Activated naive CD8-positive, alpha-beta T cell (primary cell): ENCODE results near the gene DCBLD1.

Experiments used
- H3K27ac Mint-ChIP-seq: one replicate; pipeline ENCODE4 v1.8.0; 2021; ENCODE audit warnings: mixed read lengths
- H3K27me3 Mint-ChIP-seq: one replicate; pipeline ENCODE4 v1.8.0; 2021; ENCODE audit warnings: mixed read lengths
- H3K36me3 Mint-ChIP-seq: one replicate; pipeline ENCODE4 v1.8.0; 2021; ENCODE audit warnings: mixed read lengths
- H3K4me1 Mint-ChIP-seq: one replicate; pipeline ENCODE4 v1.8.0; 2021; ENCODE audit warnings: low read depth, mixed read lengths
- H3K4me3 Mint-ChIP-seq: one replicate; pipeline ENCODE4 v1.8.0; 2021; ENCODE audit warnings: mild to moderate bottlenecking, mixed read lengths
- H3K9me3 Mint-ChIP-seq: one replicate; pipeline ENCODE4 v1.8.0; 2021; ENCODE audit warnings: low read depth, mixed read lengths

The DCBLD1 gene

GRCh38 chr6:117483645-117484016, 1.2 kb downstream of the DCBLD1 start:
- no peaks in the 10 kb centered on the region for H3K9me3 Mint-ChIP-seq
- no peaks in the 10 kb centered on the region for H3K36me3 Mint-ChIP-seq
- H3K4me1 Mint-ChIP-seq: peaks cover 18% of the 10 kb centered on the region
- peak overlapping the region; percentile 94 for H3K4me3 Mint-ChIP-seq
- peak overlapping the region; percentile 37 for H3K27ac Mint-ChIP-seq
- peaks cover 19% of the 10 kb centered on the region for H3K27me3 Mint-ChIP-seq

GRCh38 chr6:117484052-117484646, 1.7 kb downstream of the DCBLD1 start:
- Mint-ChIP-seq H3K36me3 (no peaks in the 10 kb centered on the region), H3K4me3 (peak overlapping the region; percentile 94), H3K27me3 (peaks cover 19% of the 10 kb centered on the region), H3K27ac (no peak overlapping the region), H3K4me1 (peaks cover 18% of the 10 kb centered on the region), H3K9me3 (no peaks in the 10 kb centered on the region)

GRCh38 chr6:117485433-117485832, 3.0 kb downstream of the DCBLD1 start:
- no peak overlapping the region for H3K27ac Mint-ChIP-seq
- no peaks in the 10 kb centered on the region for H3K9me3 Mint-ChIP-seq
- peaks cover 20% of the 10 kb centered on the region for H3K27me3 Mint-ChIP-seq
- no peak overlapping the region for H3K4me3 Mint-ChIP-seq
- H3K36me3 Mint-ChIP-seq: no peaks in the 10 kb centered on the region
- H3K4me1 Mint-ChIP-seq: peaks cover 18% of the 10 kb centered on the region

- H3K27ac Mint-ChIP-seq: no peak overlapping the region
- H3K36me3 Mint-ChIP-seq: no peaks in the 10 kb centered on the region
- H3K9me3 Mint-ChIP-seq: no peaks in the 10 kb centered on the region
- H3K4me1 Mint-ChIP-seq: peaks cover 5% of the 10 kb centered on the region
- H3K27me3 Mint-ChIP-seq: peaks cover 11% of the 10 kb centered on the region
- no peak overlapping the region for H3K4me3 Mint-ChIP-seq
Observed at GRCh38 chr6:117487821-117488220, 5.3 kb downstream of the DCBLD1 start.

- no peak overlapping the region for H3K4me3 Mint-ChIP-seq
- no peaks in the 10 kb centered on the region for H3K36me3 Mint-ChIP-seq
- no peaks in the 10 kb centered on the region for H3K4me1 Mint-ChIP-seq
- H3K27ac Mint-ChIP-seq: no peak overlapping the region
- H3K9me3 Mint-ChIP-seq: no peaks in the 10 kb centered on the region
- peaks cover 8% of the 10 kb centered on the region for H3K27me3 Mint-ChIP-seq
Observed at GRCh38 chr6:117489003-117489402, 6.5 kb downstream of the DCBLD1 start.

GRCh38 chr6:117491916-117492315, 9.4 kb downstream of the DCBLD1 start:
- no peaks in the 10 kb centered on the region for H3K36me3 Mint-ChIP-seq
- H3K4me1 Mint-ChIP-seq: peaks cover 2% of the 10 kb centered on the region
- H3K4me3 Mint-ChIP-seq: no peak overlapping the region
- H3K9me3 Mint-ChIP-seq: no peaks in the 10 kb centered on the region
- H3K27ac Mint-ChIP-seq: no peak overlapping the region
- peaks cover 2% of the 10 kb centered on the region for H3K27me3 Mint-ChIP-seq

GRCh38 chr6:117493470-117493869, 11.0 kb downstream of the DCBLD1 start:
- Mint-ChIP-seq H3K9me3 (no peaks in the 10 kb centered on the region), H3K4me1 (peaks cover 6% of the 10 kb centered on the region), H3K4me3 (no peak overlapping the region), H3K27me3 (peaks cover 2% of the 10 kb centered on the region), H3K27ac (no peak overlapping the region), H3K36me3 (no peaks in the 10 kb centered on the region)

GRCh38 chr6:117494283-117494682, 11.8 kb downstream of the DCBLD1 start:
- Mint-ChIP-seq H3K36me3 (no peaks in the 10 kb centered on the region), H3K4me3 (no peak overlapping the region)

GRCh38 chr6:117494694-117495318, 12.3 kb downstream of the DCBLD1 start:
- Mint-ChIP-seq H3K4me1 (peaks cover 6% of the 10 kb centered on the region), H3K27ac (no peak overlapping the region), H3K9me3 (no peaks in the 10 kb centered on the region), H3K4me3 (no peak overlapping the region), H3K27me3 (peaks cover 1% of the 10 kb centered on the region), H3K36me3 (no peaks in the 10 kb centered on the region)

More at GRCh38 chr6:117494283-117494682, 11.8 kb downstream of the DCBLD1 start:
- peaks cover 6% of the 10 kb centered on the region for H3K4me1 Mint-ChIP-seq
- H3K9me3 Mint-ChIP-seq: no peaks in the 10 kb centered on the region
- H3K27me3 Mint-ChIP-seq: peaks cover 1% of the 10 kb centered on the region
- no peak overlapping the region for H3K27ac Mint-ChIP-seq

GRCh38 chr6:117495425-117495824, 13.0 kb downstream of the DCBLD1 start:
- H3K36me3 Mint-ChIP-seq: no peaks in the 10 kb centered on the region
- H3K4me1 Mint-ChIP-seq: peaks cover 6% of the 10 kb centered on the region
- peaks cover 1% of the 10 kb centered on the region for H3K27me3 Mint-ChIP-seq
- no peak overlapping the region for H3K27ac Mint-ChIP-seq
- no peaks in the 10 kb centered on the region for H3K9me3 Mint-ChIP-seq
- no peak overlapping the region for H3K4me3 Mint-ChIP-seq

GRCh38 chr6:117495869-117496268, 13.4 kb downstream of the DCBLD1 start:
- no peaks in the 10 kb centered on the region for H3K36me3 Mint-ChIP-seq
- peaks cover 6% of the 10 kb centered on the region for H3K4me1 Mint-ChIP-seq
- H3K4me3 Mint-ChIP-seq: no peak overlapping the region
- peaks cover 1% of the 10 kb centered on the region for H3K27me3 Mint-ChIP-seq
- H3K27ac Mint-ChIP-seq: no peak overlapping the region
- no peaks in the 10 kb centered on the region for H3K9me3 Mint-ChIP-seq

GRCh38 chr6:117496383-117496990, 14.0 kb downstream of the DCBLD1 start:
- H3K4me3 Mint-ChIP-seq: no peak overlapping the region
- H3K36me3 Mint-ChIP-seq: no peaks in the 10 kb centered on the region
- peaks cover 6% of the 10 kb centered on the region for H3K4me1 Mint-ChIP-seq
- H3K27ac Mint-ChIP-seq: no peak overlapping the region
- peaks cover 1% of the 10 kb centered on the region for H3K27me3 Mint-ChIP-seq
- no peaks in the 10 kb centered on the region for H3K9me3 Mint-ChIP-seq

- H3K4me3 Mint-ChIP-seq: no peak overlapping the region
- peaks cover 6% of the 10 kb centered on the region for H3K4me1 Mint-ChIP-seq
- H3K27ac Mint-ChIP-seq: no peak overlapping the region
- no peaks in the 10 kb centered on the region for H3K36me3 Mint-ChIP-seq
- H3K9me3 Mint-ChIP-seq: no peaks in the 10 kb centered on the region
- H3K27me3 Mint-ChIP-seq: peaks cover 1% of the 10 kb centered on the region
Observed at GRCh38 chr6:117497237-117497636, 14.8 kb downstream of the DCBLD1 start.

- Mint-ChIP-seq H3K4me1 (peaks cover 6% of the 10 kb centered on the region), H3K27me3 (no peaks in the 10 kb centered on the region), H3K27ac (no peak overlapping the region), H3K36me3 (no peaks in the 10 kb centered on the region), H3K9me3 (no peaks in the 10 kb centered on the region), H3K4me3 (no peak overlapping the region)
Observed at GRCh38 chr6:117498159-117498558, 15.7 kb downstream of the DCBLD1 start.

GRCh38 chr6:117501722-117502121, 19.2 kb downstream of the DCBLD1 start:
- H3K27me3 Mint-ChIP-seq: peaks cover 2% of the 10 kb centered on the region
- H3K27ac Mint-ChIP-seq: no peak overlapping the region

More at GRCh38 chr6:117501722-117502121, 19.2 kb downstream of the DCBLD1 start:
- no peaks in the 10 kb centered on the region for H3K9me3 Mint-ChIP-seq
- no peaks in the 10 kb centered on the region for H3K36me3 Mint-ChIP-seq
- H3K4me1 Mint-ChIP-seq: peaks cover 3% of the 10 kb centered on the region
- H3K4me3 Mint-ChIP-seq: no peak overlapping the region
